ENCODE results near the gene RYR1.

DNA sequence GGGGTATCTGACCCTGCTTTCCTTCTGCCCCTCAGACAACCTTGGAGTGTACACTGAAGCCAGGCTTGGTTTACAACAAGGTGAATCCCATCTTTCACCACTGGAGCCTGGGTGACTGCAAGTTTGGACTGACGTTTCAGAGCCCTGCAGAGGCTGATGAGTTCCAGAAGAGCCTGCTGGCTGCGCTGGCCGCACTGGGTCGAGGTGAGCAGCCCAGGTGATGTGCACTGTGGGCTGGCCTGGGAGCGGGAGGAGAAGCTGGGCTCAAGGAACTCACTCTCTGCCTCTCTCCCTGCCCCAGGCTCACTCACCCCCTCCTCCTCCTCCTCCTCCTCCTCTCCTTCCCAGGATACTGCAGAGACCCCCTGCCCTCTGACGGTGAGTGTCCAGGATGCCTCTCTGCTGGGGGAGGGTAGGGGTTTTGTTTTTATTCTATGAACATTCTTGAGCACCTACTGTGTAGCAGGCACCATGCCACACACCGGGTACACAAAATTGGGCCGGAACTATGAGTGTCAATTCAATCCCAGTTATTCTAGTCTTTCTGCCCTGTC lies 41.5 kb upstream of the RYR1 start:
- TF ChIP-seq, protein P1, sequence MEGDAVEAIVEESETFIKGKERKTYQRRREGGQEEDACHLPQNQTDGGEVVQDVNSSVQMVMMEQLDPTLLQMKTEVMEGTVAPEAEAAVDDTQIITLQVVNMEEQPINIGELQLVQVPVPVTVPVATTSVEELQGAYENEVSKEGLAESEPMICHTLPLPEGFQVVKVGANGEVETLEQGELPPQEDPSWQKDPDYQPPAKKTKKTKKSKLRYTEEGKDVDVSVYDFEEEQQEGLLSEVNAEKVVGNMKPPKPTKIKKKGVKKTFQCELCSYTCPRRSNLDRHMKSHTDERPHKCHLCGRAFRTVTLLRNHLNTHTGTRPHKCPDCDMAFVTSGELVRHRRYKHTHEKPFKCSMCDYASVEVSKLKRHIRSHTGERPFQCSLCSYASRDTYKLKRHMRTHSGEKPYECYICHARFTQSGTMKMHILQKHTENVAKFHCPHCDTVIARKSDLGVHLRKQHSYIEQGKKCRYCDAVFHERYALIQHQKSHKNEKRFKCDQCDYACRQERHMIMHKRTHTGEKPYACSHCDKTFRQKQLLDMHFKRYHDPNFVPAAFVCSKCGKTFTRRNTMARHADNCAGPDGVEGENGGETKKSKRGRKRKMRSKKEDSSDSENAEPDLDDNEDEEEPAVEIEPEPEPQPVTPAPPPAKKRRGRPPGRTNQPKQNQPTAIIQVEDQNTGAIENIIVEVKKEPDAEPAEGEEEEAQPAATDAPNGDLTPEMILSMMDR (IDR thresholded peaks at IDR 0.05; ENCODE audit: insufficient read depth, low read depth, low read length), result no peak
- TF ChIP-seq EZH2 (IDR thresholded peaks at IDR 0.05; ENCODE audit: insufficient read depth, low read length), result no peak

Data from astrocyte (in vitro differentiated cells and primary cell).